Lower lobe of right lung (tissue), 2 donors: ENCODE data around the gene DNPH1. TPM values are rescaled to one million over a fixed set of nuclear protein-coding genes. Genes with fewer than 3 reads are reported as not detected.

ENCODE experiments used
- ATAC-seq, 2 donors: fragments of 200-7000 bp; cut with Tn5 transposase; one replicate each; pipeline ENCODE4 v1.9.1; 2020 to 2022; ENCODE audit warnings: mild to moderate bottlenecking in 2 of 2, moderate library complexity in 2 of 2
- DNase-seq: peaks from one replicate; pipeline ENCODE4 v3.0.0-alpha.2; 2020
- H3K27ac ChIP-seq: fragments of 200-600 bp; one replicate; pipeline ENCODE4 v1.8.0; 2022
- H3K27me3 ChIP-seq: fragments of 200-600 bp; one replicate; pipeline ENCODE4 v1.8.0; 2022; ENCODE audit warnings: low read depth
- H3K36me3 ChIP-seq: fragments of 200-600 bp; one replicate; pipeline ENCODE4 v1.8.0; 2022; ENCODE audit warnings: mild to moderate bottlenecking
- H3K4me1 ChIP-seq: fragments of 200-600 bp; one replicate; pipeline ENCODE4 v1.8.0; 2022
- H3K4me3 ChIP-seq: fragments of 200-600 bp; one replicate; pipeline ENCODE4 v1.8.0; 2022; ENCODE audit warnings: mild to moderate bottlenecking
- H3K9me3 ChIP-seq: fragments of 200-600 bp; one replicate; pipeline ENCODE4 v1.8.0; 2022
- CTCF ChIP-seq: fragments of 200-600 bp; IDR thresholded peaks from one replicate; pipeline ENCODE4 v1.8.0; 2022; ENCODE audit warnings: antibody characterized with exemption, mild to moderate bottlenecking
- intact Hi-C: fragments of 100-400 bp; cut with DNase I; formaldehyde crosslinking; loops from one replicate; pipeline ENCODE4 v1.11.0; 2022
- total RNA-seq: library from RNA; stranded (reverse); fragmentation: NEBNext Ultra II Directional; extraction: Animal tissue kit (Norgen Biotek cat#: 25700); gene quantifications from one replicate; pipeline ENCODE4 v1.2.1, GENCODE V29; 2021
- donor health status: DM: no; HTN: yes; CAD: no; lungs with severe emphysema.

Gene DNPH1
- total RNA-seq, 1 donor from 2014 or later = 24.0 TPM

- Histone ChIP-seq H3K27ac (no peak overlapping the region), H3K4me3 (no peak overlapping the region), H3K36me3 (no peaks in the 10 kb centered on the region), H3K9me3 (no peaks in the 10 kb centered on the region), H3K4me1 (peaks cover 19% of the 10 kb centered on the region), H3K27me3 (peaks cover 34% of the 10 kb centered on the region)
- DNase-seq = no peak
- no peak for ATAC-seq
- TF ChIP-seq CTCF = no peak
- intact Hi-C loops = no loop called here
Observed at GRCh38 chr6:43276577-43277305, 47.5 kb upstream of the DNPH1 start.

- H3K4me3 ChIP-seq = peak overlapping the region; percentile 50
- no peak for ATAC-seq
- H3K4me1 ChIP-seq = peaks cover 19% of the 10 kb centered on the region
- intact Hi-C loops = no loop called here
- no peak overlapping the region for H3K27ac ChIP-seq
- TF ChIP-seq CTCF = no peak
- H3K9me3 ChIP-seq = no peaks in the 10 kb centered on the region
- H3K27me3 ChIP-seq = peaks cover 34% of the 10 kb centered on the region
- no peak for DNase-seq
- H3K36me3 ChIP-seq = no peaks in the 10 kb centered on the region
Observed at GRCh38 chr6:43275801-43276576, 46.7 kb upstream of the DNPH1 start.

- DNase-seq = no peak
- H3K27ac ChIP-seq = no peak overlapping the region
- TF ChIP-seq CTCF = no peak
- H3K9me3 ChIP-seq = no peaks in the 10 kb centered on the region
- no peaks in the 10 kb centered on the region for H3K36me3 ChIP-seq
- H3K27me3 ChIP-seq = peaks cover 34% of the 10 kb centered on the region
- ATAC-seq = peak; percentile 4 to 28
- peaks cover 19% of the 10 kb centered on the region for H3K4me1 ChIP-seq
- peak overlapping the region; percentile 50 for H3K4me3 ChIP-seq
- intact Hi-C loops = no loop called here
Observed at GRCh38 chr6:43274916-43275597, 45.8 kb upstream of the DNPH1 start.

- Histone ChIP-seq H3K9me3 (no peaks in the 10 kb centered on the region), H3K27me3 (peaks cover 34% of the 10 kb centered on the region), H3K4me1 (peaks cover 24% of the 10 kb centered on the region), H3K36me3 (no peaks in the 10 kb centered on the region), H3K4me3 (no peak overlapping the region), H3K27ac (no peak overlapping the region)
- DNase-seq (no peak), ATAC-seq (no peak)
- intact Hi-C loops = no loop called here
- no peak for TF ChIP-seq CTCF
Observed at GRCh38 chr6:43274127-43274915, 45.0 kb upstream of the DNPH1 start.

GRCh38 chr6:43273707-43274106 is 44.4 kb upstream of the DNPH1 start:
- intact Hi-C loops = no loop called here
- no peak for TF ChIP-seq CTCF
- ATAC-seq (no peak), DNase-seq (no peak)
- Histone ChIP-seq H3K27ac (no peak overlapping the region), H3K9me3 (no peaks in the 10 kb centered on the region), H3K4me3 (no peak overlapping the region), H3K36me3 (no peaks in the 10 kb centered on the region), H3K4me1 (peaks cover 29% of the 10 kb centered on the region), H3K27me3 (peaks cover 35% of the 10 kb centered on the region)
